CD4-positive, alpha-beta T cell treated with Interleukin-15 for 4 hours (primary cell): Measurements from ENCODE around the gene GYS2.
"Not testable (repeated sequence)": the region's sequence is repeated elsewhere in the genome, so short reads cannot be mapped to it uniquely, and the experiment has no call there.

Experiments used
- DNase-seq: peaks from one replicate; pipeline ENCODE4 v3.0.0-alpha.2; 2020; ENCODE audit warnings: low spot score

The GYS2 gene

DNA sequence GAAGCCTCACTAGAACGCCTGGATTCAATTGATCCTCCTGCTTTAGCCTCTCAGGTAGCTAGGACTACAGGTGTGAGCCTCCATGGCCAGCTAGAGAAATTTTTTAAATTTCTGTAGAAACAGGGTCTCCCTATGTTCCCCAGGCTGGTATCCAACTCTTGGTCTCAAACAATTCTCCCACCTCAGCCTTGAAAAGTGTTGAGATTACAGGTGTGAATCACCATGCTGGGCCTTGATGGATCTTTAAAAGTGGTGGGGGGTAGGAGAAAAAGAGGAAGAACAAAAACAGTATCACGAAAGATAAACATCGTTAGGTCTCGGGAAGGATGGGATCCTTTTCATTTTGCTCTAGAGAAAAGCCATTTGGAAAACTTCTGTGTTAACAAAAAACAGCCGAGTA is 4.5 kb downstream of the GYS2 start:
- no peak for DNase-seq

- DNase-seq: no peak
Observed at GRCh38 chr12:21599143-21599999, 5.3 kb downstream of the GYS2 start.

DNA sequence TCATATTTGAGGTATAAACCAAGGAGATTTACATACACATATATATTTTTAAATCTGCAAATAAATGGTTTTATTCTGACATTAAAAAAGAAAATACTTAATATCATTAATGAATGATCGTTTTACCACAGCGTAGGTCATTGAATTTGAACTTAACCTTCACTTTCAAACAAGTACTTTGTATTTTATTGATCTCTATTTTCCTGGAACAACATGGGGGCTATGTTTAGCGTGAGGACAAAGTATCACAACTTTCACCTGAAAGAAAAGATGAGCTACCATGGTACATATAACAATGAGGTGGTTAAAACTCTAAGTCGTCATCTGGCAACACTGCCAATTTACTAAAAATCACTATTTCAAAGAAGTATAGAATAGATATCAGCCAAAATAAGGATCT is 6.0 kb downstream of the GYS2 start:
- no peak for DNase-seq

GRCh38 chr12:21595356-21595755 is 9.3 kb downstream of the GYS2 start:
- not testable (repeated sequence) for DNase-seq

DNA sequence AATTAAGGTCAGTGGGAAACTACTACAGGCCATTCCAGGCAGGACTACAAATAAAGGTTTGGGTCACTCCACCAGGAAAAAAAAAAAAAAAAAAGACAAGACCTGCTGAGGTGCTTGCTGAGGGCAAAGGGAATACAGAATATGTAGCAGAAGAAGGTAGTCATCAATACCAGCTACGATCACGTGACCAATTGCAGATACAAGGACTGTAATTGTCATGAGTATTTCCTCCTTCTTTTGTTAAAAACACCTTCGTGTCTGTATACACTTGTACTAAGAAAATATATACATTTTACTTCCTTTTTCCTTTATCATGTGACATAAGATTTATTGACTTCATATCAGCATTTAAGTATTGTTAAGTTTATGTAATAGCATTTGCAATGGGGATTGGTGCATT is 19.2 kb downstream of the GYS2 start:
- no peak for DNase-seq

- DNase-seq: not testable (repeated sequence)
Observed at GRCh38 chr12:21584403-21585182, 20.1 kb downstream of the GYS2 start.

GRCh38 chr12:21583587-21583986 is 21.1 kb downstream of the GYS2 start:
- DNase-seq: no peak

DNA sequence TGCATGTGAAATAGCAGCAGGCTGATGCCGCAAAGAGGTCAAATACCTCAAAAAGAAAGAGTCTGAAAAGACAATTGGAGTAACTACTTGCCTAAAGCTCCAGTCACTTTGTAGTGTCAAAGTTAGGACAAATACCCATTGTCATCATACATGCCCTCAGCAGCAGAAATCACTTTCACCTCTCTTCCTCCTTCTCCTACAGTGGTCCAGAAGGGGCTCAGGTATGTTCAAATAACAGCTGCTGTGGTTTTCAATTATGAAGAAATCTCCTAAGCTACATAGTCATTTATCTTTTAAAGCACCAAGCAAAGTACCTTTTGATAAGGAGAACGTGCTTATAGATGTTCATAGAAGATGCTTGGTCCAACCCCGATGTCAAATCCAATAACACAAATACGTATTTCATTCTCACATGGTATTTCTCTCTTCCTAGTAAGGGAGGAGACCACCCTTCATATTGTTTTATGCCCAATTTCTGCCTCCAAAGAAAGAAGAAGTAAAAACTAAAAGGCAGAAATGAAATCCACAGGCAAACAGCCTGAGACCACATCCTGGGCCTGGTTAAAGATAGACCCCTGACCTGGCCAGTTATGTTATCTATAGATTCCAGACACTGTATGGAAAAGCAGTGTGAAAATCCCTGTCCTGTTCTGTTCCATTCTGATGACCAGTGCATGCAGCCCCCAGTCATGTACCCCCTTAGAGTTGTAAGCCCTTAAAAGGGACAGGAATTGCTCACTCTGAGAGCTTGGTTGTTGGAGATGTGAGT is 23.7 kb downstream of the GYS2 start:
- no peak for DNase-seq

DNA sequence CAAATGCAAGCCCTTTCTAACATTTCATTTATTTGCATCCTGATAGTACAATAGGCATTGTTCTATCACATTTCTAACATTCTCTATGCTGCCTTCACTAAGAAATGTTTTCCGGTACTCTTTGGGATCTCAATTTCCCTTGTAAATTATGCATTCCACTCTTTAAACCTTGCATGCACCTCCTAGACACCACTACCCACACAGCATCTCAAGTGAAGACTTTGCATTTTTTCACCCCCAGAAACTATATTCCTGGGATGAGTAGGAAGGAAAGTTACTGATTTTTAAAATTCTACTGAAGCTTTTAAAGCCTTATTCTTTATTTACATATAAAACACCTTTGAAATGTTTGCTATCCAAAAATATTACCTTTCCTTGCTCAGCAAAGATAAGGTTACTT is 27.1 kb downstream of the GYS2 start:
- DNase-seq: no peak

- DNase-seq: no peak
Observed at GRCh38 chr12:21576431-21576830, 28.2 kb downstream of the GYS2 start.

DNA sequence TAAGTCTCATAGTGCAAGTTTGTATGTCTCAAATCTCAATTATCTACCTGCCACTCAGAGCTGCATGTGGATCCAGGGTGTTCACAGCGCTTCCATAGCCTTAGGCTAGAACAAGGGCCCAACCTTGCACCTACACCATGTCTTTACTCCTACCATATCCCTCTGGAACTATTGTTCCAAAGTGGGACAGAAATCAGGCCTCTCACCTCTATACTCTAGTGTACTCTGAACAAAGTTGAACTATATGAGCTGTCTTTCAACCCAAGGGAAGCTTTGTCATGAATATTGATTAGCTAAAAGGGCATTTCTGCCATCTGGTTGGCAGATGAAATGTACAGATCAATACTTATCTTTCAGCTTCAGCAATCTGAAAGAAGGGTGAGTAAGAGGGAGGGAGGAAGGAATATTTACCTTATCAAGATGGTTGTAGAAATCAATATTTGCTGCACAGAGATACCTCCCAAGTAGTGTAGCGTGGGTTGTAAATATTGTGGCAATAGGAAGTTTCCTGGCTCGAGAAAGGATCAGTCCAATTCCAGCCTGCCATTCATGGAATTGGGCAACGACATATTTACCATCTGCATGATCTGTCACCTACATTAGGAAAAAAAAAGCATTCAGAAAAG is 30.8 kb downstream of the GYS2 start:
- no peak for DNase-seq

GRCh38 chr12:21571046-21571445 is 33.6 kb downstream of the GYS2 start:
- no peak for DNase-seq

DNA sequence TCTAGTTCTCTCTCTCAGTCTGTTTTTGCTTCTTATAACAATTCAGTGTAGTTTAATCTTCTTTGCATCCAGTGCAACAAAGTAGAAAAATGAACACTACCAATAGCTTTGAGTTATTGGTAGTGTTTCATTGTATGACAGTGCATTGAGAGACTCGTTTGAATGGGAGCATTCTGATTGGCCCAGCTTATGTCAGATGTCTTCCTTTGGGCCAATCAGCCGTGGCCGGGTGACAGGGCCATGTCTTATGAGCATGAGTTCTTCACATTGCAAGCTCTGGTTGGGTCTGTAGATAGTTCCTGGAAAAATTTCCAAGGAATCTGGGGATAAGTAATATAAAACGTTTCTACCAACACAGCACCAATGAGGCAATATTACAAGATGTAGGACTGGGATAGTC is 36.5 kb downstream of the GYS2 start:
- no peak for DNase-seq

DNA sequence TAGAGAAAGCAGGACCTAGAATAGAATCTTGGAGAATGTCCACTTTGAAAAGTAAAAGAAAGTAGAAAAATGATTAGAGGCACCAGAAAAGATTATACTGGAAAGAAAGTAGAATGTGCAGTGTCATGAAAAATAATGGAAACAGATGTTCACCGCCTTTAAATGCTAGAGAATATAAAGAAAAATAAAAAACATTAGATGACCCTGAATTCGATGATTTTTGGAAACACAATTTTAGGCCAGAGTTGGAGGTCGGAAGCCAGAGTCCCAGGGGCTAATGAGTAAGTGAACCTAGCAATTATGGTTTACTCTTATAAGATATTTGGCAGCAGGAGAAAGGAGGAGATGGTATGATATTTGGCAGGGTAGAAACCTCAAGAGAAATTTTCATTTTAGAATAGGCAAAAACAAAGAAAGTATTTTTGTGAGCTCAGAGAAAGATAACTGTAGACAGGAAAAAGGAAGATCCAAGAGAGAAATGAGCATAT is 37.7 kb downstream of the GYS2 start:
- no peak for DNase-seq

GRCh38 chr12:21566223-21566906 is 38.3 kb downstream of the GYS2 start:
- DNase-seq: no peak

DNA sequence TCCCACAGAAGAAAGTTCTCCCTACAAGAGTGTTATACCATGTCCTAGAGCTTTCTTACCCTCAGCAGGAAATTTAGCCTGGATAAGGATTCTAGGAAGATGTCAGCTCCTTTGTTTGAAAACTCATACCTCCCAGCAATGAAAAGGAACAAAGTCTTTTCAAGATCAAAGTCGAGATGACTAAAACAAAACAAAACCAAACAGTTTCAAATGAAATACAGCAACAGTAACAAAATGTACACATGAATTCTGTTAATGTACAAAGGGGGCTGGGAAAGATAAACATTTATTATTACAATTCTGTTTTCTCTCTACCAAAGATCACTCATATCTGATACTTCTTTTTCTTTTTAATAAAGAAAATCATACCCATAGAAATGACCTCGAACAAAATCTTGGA is 41.8 kb downstream of the GYS2 start:
- DNase-seq: no peak

- no peak for DNase-seq
Observed at GRCh38 chr12:21561158-21561557, 43.5 kb downstream of the GYS2 start.

DNA sequence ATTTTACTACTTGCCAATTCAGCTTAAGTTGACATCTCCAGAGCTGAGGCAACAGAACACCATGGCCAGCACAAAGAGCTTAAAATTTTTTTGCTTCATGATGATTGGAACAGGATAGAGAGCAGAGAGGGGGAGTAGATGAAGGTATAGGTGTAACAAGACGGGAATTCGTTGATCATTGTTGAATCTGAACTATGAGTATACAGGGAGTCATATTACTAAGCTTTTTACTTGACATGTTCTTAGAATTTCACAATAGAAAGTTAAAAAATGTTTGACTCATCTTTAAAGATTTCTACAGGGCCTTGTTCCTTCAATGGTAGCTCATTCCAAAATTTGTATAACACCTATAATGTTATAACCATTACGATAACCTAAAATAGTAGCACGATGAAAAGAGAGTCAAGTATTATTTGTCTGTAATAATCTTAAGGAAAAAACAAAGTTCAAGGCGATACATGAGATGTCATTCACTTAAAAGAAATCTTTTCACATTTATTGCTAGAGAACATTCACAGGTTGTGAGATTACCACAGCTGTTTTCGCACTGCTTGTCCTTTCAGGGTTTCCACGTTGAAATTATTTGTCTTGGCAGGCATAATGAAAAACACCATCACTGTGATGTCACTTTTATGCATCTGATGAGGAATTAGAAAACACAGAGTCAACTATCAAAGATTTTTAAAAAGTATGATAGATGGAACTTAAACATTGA is 44.6 kb downstream of the GYS2 start:
- no peak for DNase-seq

DNA sequence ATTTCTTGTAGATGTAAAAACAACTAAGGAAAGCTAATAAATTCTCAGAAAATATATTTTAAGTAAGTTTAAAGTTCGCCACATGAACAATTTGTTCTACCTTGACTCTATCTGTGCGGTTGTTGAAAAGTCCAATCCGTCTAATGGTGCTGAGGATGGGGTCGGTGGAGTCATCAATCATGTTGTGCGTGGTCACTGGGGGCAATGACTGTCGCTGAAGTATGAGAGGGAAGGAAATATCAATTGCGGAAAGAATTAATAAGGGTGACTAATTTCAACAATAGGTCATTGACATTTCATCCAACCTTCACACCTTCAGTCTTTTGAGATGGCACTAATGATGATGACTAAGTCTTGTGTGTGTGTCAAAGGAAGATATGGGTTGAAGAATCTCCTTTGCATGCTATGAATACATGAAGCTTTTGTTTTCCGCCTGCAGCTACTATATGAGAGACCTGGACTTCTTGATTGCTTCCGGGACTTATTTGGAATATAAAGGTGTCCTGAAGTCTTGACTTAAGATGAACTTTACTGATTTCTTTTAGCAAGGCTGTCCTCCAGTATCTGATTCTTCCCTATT is 46.5 kb downstream of the GYS2 start:
- no peak for DNase-seq

DNA sequence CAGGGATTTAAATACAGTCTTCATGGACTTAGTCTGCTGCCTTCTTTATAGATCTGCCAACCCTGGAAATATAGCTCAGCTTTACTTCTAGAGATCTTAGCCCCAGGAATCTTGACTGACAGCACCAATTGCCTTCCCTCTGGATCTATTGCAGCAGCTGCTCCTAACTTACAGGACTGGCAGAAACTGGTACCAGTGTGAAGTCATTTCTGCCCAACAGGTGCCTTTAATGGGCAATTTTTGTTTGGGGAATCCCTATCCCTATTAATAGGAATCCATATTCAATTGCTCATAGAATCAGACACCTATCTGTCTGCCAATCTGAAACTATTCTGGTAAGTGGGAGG is 51.3 kb downstream of the GYS2 start:
- DNase-seq: no peak
